ENCODE measurements around the gene WNK3. TPM values are rescaled to one million over a fixed set of nuclear protein-coding genes. Genes with fewer than 3 reads are reported as not detected.

Gene WNK3
- total RNA-seq, 4 donors from 2014 or later: 0.18 to 0.83 (median 0.53) TPM

- Histone ChIP-seq H3K27me3 (no peaks in the 10 kb centered on the region), H3K27ac (no peak overlapping the region), H3K4me1 (no peaks in the 10 kb centered on the region), H3K9me3 (no peaks in the 10 kb centered on the region), H3K36me3 (no peaks in the 10 kb centered on the region), H3K4me3 (no peak overlapping the region)
- TF ChIP-seq CTCF (IDR thresholded peaks at IDR 0.05) (no peak), POLR2A (IDR thresholded peaks at IDR 0.05) (no peak)
- no peak for DNase-seq
These were observed 159.6 kb downstream of the WNK3 start for GRCh38 chrX:54198262-54198661.

- Histone ChIP-seq H3K27me3 (no peaks in the 10 kb centered on the region), H3K4me3 (no peak overlapping the region), H3K27ac (no peak overlapping the region), H3K4me1 (no peaks in the 10 kb centered on the region), H3K36me3 (no peaks in the 10 kb centered on the region), H3K9me3 (no peaks in the 10 kb centered on the region)
- TF ChIP-seq POLR2A (IDR thresholded peaks at IDR 0.05) (no peak), CTCF (IDR thresholded peaks at IDR 0.05) (no peak)
- no peak for DNase-seq
These were observed 162.8 kb downstream of the WNK3 start for GRCh38 chrX:54194982-54195588.

- Histone ChIP-seq H3K4me3 (no peak overlapping the region), H3K27ac (no peak overlapping the region), H3K27me3 (no peaks in the 10 kb centered on the region), H3K9me3 (no peaks in the 10 kb centered on the region), H3K36me3 (no peaks in the 10 kb centered on the region), H3K4me1 (no peaks in the 10 kb centered on the region)
- TF ChIP-seq CTCF (IDR thresholded peaks at IDR 0.05) (no peak), POLR2A (IDR thresholded peaks at IDR 0.05) (no peak)
- no peak for DNase-seq
These were observed 164.6 kb downstream of the WNK3 start for GRCh38 chrX:54193085-54193821.

GRCh38 chrX:54184474-54184873 lies 173.4 kb downstream of the WNK3 start:
- H3K9me3 ChIP-seq: no peaks in the 10 kb centered on the region
- no peak for TF ChIP-seq POLR2A (IDR thresholded peaks at IDR 0.05)
- TF ChIP-seq CTCF (IDR thresholded peaks at IDR 0.05): no peak
- H3K27me3 ChIP-seq: no peaks in the 10 kb centered on the region
- H3K4me1 ChIP-seq: peaks cover 0 to 9% (median 2%) of the 10 kb centered on the region in 4 donors
- DNase-seq: no peak
- no peak overlapping the region for H3K4me3 ChIP-seq
- H3K27ac ChIP-seq: no peak overlapping the region
- H3K36me3 ChIP-seq: no peaks in the 10 kb centered on the region

- DNase-seq: peak; percentile 55 to 75 (median 74)
- peak in 1 of 6 experiments; percentile 1 for TF ChIP-seq CTCF (IDR thresholded peaks at IDR 0.05)
- no peak for TF ChIP-seq POLR2A (IDR thresholded peaks at IDR 0.05)
- Histone ChIP-seq H3K4me3 (peak within 1 kb of the TSS; percentile 70 to 87 (median 72)), H3K9me3 (no peaks in the 10 kb centered on the region), H3K27me3 (no peaks in the 10 kb centered on the region), H3K27ac (peak within 1 kb of the TSS; percentile 83 to 92 (median 88)), H3K4me1 (peaks cover 0 to 9% (median 2%) of the 10 kb centered on the region in 4 donors), H3K36me3 (no peaks in the 10 kb centered on the region)
These were observed 174.8 kb downstream of the WNK3 start, which contains the start of gene FAM120C for GRCh38 chrX:54182864-54183613. FAM120C (minus strand) TSS chrX:54183254; CDS start chrX:54183198, 56 bp downstream.
